Amygdala (tissue), 56 donors: ENCODE data around the gene CHMP6.
A peak's percentile ranks its signal among the peaks of the same experiment; 100 is the strongest.

Source experiments
- DNase-seq, 56 donors: peaks; one replicate each; lab custom pipeline; 2025; lab: John Stamatoyannopoulos, UW

Gene CHMP6

DNA sequence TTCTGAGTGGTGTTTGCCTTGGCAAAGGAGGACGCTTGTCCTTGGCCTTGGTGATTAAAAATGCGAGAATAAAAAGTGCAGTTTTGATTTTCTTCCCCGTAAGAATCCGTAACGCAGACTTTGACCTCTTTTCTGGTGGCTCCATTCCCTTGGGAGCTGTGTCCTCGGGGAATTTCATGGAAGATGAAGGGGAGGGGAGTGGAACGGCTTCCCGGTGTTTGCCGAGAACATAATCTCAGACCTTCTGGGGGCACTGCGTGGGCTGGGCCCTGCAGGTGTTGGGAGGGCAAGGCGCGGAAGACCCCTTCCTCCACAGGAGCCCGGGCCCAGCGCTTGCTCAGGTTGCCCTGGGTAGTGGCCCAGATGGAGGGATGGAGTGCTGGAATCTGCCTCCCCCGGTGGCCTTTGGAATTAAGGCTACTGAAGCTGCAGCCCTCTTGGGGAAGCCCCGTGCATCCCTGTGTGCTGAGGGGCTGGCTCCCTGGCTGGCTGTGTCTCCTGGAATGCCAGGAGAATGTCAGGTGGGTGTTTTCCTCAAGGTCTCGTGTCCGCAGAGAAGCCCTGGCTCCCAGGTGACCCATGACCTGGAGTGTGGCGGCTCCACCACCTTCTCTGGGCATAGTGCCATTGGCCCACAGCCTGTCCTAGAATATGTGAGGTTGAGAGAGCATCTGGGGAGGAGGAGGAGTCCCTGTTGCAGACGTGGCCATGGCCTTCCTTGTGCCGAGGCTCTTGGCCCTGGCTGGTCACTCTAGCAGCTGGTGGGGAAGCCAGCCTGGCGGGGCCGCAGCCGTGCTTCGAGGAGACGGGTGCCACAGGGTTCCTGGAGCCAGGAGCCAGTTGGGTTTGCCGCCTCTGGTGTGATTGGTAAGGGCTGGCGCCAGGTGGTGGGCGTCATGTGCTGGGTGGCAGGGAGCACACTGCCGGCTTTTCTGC is 46.4 kb downstream of the CHMP6 start:
- no peak for DNase-seq

DNA sequence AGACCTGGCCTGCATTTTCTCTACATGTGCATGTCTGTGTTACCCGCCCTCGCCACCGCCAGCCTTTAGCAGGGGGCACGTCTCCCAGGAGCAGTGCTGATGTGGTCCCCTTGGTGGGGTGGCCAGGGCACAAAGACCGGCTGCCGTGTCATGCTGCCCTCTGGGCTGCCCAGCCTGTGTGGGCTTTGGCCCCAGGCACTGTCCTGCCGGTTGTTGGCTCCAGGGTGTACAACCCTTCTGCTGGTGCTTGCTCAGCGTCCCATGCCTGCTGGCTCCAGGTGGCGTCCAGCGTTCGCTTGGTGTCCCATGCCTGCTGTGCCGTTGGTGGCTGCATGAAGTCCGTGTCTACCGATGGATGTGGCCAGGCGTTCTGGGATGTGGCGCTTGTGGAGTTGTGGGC is 47.5 kb downstream of the CHMP6 start:
- no peak for DNase-seq

DNA sequence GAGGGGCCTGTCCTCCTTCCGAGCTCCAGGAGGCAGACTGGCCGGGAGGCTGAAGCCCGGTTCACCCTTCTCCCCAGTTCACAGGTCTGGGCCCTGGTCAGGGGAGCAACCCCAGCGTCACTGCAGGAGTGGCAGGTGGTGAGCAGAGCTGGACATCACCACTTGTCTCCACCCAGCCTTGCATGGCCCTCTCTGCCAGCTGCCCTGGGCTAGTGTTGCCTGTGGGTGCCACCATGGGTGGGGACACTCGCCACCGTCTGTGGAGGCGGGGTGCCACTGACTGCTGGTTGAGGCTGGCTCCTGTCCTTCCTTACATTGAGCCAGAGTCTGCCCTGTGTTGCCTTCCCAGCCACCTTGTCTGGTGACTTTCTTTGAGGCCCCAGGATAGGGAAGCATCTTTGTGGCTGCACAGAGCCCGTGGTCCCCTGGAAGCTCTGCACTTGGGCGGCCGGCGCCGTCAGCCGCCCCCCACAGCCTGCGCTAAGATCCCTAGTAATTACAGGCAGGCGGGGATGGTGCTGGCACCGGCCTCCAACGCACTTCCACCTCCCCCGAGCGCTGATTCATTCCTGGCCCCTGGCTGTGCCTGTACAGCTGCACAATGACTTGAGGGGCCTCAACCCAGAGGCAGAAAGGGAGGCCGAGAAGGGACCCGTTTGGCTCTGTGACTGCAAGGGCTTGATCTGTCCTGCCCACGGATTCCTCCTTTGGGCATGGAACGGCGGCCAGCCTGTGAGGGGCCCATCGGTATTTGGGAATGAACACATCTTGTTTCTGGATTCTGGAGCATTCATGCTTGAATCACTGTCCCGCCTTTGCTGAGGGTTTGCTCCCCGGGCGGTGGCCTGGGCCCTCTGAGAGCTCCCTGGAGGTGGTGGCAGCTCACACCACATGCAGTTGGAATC is 48.5 kb downstream of the CHMP6 start:
- peak in 1 of 56 donors; percentile 53 for DNase-seq

DNA sequence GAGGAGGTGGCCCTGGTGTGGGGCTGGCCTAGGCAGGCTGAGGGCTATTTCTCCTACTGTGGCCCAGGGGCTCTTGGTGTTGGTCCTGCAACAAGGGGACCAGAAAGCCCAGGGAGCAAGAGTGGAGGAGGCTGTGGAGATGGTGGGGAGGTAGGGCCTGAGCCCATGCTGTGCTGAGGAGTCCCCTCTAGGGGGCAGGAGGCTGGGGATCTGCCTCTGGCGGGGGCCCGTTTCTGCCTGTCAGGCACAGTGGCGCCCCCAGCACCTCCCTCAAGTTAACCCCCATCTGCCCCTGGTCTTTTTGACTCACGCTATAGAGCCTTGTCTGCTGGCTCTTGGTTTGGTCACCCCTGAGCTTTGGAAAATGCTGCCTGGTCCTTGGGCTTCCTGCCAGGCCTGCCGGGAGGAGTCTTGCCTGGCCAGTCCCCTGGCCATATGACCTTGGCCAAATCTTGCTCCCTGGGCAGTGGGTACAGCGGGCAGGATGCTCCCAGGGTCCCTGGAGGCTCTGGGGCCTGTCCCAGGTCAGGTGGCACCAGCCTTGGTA is 49.2 kb downstream of the CHMP6 start:
- no peak for DNase-seq

DNA sequence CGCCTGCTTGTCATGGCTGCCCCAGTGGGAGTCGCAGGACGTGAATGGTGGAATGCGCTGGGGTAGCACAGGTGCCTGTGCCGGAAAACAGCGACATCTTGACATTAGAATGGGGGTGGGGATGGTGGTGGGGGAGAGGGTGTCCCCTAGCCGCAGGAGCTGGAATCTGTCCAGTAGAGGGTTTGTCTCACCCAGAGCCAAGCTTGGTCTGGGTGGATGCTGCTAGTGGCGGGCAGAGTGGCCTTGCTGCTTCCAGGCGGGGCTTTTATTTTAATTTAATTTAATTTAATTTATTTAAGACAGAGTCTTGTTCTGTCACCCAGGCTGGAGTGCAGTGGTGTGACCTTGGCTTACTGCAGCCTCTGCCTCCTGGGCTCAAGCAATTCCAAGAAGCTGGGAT is 51.0 kb downstream of the CHMP6 start:
- DNase-seq, result no peak

DNA sequence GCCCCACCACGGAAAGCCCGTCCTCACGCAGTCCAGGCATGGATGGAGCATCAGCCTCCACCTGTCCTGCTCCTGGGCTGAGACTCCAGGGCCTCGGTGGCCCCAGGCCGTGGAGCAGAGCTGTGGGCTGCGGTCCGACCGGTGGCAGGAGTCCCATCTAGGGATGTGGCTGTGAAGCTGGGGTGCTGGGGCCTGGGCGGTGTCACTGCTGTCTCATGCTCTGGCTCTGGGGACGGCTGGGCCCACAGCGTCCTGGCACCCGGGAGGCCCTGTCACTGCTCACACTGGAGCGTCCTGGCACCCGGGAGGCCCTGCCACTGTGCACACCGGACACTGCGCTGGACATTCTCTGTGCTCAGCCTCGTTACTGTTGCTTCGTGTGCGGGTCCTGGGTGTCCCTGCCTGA is 51.7 kb downstream of the CHMP6 start:
- DNase-seq, result no peak

DNA sequence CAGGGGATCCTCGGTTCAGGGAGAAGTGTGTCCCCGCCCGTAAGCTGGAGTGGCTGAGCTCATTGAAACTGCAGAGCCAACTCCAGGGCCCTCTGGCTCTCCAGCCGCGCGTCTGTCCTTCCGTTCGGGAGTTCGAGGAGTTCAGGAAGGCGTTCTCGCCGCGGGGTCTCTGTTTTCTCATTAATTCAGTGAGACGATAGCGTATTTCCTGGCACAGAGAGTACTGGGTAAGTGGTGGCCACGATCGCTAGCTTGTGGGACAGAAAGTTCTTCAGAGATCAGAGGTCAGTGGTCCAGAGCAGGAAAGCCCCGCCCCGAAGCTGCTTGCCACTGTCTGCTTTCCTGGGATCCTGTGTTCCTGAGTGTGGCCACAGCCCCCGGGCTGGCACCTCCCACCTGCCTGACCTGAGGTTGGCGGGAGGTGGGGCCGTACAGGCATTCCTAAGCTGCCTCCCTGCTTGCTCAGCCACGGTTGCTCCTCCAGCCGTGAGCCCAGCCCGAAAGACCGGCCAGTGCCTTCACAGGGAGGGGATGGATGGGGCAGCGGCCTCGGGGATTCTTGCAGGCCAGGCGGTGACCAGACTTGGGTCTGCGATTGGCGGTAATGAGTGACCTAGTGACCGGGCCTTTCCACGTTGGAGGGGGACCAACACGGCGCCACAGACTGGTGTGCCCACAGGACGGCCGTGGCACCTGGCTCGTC is 52.2 kb downstream of the CHMP6 start:
- DNase-seq, result no peak

DNA sequence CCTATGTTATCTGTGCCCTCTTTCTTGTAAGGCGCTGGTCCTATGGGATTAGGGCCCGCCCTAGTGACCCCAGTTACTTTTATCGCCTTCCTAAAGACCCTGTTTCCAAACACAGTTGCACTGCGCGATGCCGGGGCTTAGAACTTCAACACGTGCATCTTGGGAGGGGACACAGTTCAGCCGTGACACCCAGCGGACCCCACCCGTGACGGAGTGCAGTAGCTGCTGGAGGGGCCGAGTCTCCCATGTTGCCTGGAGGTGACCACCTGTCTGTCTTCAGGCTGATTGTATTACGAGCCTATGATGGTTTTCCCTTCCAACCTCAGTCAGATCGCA is 52.8 kb downstream of the CHMP6 start:
- DNase-seq, result no peak

- DNase-seq, result peak in 23 of 56 donors; percentile 20 to 70 (median 41)
Observed at GRCh38 chr17:81044764-81045589, 53.3 kb downstream of the CHMP6 start.

DNA sequence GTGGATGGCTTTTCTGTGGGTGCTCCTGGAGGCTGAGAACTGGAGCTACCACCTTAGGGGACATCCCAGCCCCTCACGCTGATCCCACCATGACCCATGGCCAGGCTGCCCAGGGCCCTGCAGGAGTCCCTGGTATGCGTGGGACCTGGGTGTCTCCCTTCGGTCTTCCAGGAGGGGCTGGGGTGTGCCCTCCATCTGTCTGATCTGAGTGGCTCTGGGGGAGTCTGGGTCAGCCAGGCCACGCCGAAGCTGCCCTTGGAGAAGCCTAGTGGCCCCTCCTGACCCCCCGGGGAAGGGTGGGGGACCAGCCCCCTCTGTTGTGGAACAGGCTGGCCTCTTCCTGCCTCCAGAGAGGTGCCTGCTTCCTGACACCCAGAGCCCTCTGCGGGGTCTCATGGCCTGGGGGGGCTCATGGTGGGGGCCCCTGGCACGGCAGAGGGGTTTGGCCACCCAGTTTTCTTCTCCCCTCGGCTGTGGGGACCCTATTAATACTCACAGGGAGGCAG is 54.0 kb downstream of the CHMP6 start:
- DNase-seq, result no peak

DNA sequence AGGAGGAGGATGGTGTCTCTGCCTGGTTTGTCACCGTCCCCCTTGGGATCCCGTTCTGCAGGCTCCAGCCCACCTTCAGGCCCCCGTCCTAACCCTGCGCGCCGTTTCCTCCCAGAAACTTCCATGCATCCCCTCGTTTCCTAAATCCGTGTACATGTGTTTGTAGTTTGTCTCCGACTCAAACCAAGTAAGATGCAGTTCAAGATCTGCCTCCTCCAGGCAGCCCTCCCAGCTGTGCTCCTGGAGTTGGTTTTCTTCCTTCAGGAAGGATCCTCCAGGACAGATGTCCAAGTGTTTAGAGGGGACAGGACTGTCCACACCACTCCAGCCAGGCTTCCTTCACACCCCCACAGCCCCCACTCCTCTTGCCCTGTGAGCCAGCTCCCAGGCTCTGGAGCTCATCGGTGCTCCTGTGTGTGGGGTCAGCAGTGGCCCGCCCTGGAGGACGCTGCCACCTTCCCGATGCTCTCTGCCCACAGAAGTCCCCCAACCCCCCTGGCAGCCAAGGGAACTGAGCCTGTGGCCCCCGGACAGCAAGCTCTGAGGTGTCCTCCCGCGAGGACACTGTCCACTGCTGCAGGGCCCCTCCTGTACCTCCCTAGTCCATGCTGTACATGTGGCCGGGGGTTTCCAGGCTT is 54.6 kb downstream of the CHMP6 start:
- DNase-seq, result no peak

- no peak for DNase-seq
Observed at GRCh38 chr17:81046770-81047359, 55.2 kb downstream of the CHMP6 start.

- peak in 1 of 56 donors; percentile 36 for DNase-seq
Observed at GRCh38 chr17:81048827-81049371, 57.3 kb downstream of the CHMP6 start.

DNA sequence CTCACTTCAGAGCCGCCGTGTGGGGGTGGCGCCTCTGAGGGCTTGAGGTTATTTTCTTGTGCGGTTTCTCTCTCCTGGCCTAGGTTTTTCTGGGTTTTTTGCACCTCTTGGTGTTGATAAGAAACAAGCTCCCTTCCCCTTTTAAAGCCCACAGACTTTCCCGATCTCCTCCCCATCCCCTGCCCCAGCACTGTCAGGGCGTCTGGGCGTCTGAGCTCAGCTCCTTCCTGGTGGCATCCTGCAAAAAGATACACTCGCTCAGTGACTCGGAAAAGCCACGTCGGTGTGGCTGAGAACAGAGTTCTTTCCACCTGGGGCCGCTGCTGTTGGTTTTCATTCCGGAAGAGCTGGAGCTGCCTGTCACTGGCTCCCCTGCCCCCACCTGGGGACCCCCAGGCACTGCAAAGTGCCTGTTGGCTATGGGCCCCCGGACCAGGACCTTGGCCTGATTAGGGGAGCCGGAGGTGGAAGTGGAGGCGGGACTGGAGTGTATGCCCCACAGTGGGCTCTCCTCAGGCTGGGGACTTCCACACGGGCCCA is 57.8 kb downstream of the CHMP6 start:
- DNase-seq, result no peak
